ENCODE data around the gene HDDC3.

The HDDC3 gene

DNA sequence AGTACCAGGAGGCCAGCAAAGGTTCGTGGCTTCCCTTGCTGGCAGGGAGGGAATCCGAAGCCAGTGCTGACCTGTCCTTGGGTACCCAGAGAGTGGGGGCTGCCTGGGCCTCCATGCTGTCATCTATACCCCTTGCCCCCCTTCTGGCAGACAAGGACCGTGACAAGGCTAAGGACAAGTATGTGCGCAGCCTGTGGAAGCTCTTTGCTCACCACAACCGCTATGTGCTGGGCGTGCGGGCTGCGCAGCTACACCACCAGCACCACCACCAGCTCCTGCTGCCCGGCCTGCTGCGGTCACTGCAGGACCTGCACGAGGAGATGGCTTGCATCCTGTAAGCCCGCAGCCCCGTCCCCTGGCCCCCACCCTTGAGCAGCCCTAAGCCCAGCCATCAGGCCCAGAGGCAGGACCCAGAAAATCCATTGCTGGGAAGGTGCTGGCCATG, 45.3 kb downstream of the HDDC3 start:
- no peak for DNase-seq

DNA sequence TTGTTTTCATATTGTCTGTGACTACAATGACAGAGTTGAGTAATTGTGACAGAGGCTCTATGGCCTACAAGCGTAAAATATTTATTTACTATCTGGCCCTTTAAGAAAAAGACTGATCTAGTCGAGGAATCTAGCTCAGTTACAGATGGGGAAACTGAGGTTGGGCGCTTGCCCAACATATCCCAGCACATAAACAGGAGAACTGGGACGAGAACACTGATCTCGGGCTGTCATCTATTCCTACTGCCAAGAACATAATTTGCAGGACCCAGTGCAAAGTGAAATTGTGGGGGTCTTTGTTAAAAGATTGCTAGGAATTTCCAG, 46.1 kb downstream of the HDDC3 start:
- no peak for DNase-seq

GRCh38 chr15:90885432-90886290, 46.7 kb downstream of the HDDC3 start:
- DNase-seq, result peak; percentile 74

GRCh38 chr15:90884719-90885431, 47.5 kb downstream of the HDDC3 start:
- no peak for DNase-seq

GRCh38 chr15:90883976-90884718, 48.2 kb downstream of the HDDC3 start, which contains the start of gene FES:
FES (plus strand) TSS chr15:90884504; CDS start chr15:90885046, 542 bp downstream.
- no peak for DNase-seq

DNA sequence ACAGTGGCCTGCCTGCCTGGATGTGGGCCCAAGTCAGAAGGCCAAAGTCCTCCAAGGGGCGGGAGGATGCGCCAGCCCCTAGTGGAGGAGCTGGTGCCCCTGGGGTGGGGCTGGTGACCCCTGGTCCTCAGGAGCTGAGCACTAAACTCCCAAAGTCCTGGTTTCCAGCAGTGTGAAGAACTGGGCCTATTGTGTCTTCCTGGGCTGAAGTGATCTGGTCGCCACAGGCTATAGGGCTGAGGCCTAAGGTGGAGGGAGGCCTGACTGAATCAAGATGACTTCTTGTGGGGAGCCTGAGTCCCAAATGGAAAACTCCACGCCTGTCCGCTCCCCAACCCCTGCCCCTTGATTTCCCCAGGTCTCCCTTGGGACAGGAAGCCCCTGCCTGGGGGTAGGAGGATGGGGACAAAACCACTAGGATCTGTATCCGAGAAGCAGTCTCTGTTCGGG, 48.8 kb downstream of the HDDC3 start:
- no peak for DNase-seq

- no peak for DNase-seq
Measured at GRCh38 chr15:90882781-90883525, 49.4 kb downstream of the HDDC3 start.

GRCh38 chr15:90881978-90882721, 50.2 kb downstream of the HDDC3 start:
- no peak for DNase-seq

DNA sequence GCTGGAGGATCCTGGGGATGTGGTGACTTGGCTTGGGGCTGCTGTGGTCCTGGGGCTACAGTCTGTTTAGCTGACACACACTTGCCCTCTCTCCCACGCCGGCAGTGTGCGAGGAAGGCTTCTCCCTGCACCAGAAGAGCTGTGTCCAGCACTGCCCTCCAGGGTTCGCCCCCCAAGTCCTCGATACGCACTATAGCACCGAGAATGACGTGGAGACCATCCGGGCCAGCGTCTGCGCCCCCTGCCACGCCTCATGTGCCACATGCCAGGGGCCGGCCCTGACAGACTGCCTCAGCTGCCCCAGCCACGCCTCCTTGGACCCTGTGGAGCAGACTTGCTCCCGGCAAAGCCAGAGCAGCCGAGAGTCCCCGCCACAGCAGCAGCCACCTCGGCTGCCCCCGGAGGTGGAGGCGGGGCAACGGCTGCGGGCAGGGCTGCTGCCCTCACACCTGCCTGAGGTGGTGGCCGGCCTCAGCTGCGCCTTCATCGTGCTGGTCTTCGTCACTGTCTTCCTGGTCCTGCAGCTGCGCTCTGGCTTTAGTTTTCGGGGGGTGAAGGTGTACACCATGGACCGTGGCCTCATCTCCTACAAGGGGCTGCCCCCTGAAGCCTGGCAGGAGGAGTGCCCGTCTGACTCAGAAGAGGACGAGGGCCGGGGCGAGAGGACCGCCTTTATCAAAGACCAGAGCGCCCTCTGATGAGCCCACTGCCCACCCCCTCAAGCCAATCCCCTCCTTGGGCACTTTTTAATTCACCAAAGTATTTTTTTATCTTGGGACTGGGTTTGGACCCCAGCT, 51.0 kb downstream of the HDDC3 start:
- no peak for DNase-seq

DNA sequence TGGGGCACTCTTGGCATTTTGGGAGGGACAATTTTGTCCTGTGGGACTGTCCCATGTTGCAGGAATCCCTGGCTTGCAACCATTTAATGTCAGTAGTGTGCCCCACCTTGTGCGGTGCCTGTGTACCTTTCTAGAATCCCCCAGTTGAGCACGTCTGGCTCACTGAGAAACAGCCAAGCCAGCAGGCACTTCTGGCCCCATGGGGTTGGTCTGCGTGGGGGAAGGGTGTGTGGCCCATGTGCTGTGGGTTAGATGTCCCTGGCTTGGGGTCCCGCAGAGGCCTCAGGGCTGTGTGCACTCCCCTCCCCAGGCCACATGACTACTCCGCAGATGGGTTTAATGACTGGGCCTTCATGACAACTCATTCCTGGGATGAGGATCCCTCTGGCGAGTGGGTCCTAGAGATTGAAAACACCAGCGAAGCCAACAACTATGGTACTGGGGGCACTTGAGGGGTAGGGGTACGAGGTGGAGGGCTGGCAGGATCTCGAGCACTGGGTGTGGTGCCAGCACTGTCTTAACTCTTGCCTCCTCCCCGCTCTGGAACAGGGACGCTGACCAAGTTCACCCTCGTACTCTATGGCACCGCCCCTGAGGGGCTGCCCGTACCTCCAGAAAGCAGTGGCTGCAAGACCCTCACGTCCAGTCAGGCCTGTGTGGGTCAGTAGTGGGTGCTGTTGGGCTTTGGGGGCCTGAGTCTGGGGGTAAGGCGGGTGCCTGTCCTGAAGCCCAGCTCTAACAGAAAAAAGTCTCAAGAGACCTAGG, 51.8 kb downstream of the HDDC3 start:
- no peak for DNase-seq
